ENCODE results near the gene GPR146.

DNA sequence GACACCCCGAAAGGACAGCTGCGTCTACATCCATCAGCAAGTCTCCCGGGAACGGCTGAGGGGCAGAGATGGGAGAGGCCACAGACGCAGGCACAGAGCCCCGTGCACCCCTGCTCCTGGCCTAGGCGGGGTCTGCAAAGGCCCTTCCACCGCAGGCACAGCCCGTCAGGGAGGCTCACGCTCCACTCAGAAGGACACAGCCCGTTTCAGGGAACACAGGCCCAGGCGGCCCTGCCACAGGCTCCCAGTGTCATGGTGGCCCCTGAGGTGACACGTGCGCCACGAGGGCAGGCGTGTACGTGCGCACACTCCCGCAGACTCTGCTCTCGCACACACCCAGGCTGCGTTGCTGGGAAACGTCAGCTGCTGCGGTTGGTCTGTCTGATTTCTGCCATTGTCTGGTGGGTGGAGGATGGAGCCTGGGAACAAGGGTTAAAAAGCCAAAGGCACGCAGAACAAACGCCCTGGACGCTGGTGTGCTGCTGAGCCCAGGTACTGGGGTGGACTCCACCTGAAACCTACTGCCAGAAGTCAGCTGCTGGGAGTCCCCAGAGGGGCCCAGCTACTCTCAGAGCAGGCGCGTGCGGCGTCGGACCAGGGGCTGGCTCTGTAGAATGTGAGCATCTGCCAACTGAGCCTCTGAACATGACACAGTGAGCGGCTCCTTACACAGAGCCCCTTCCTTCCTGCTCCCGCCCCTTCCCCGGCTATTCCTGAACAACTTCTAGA is 56.7 kb downstream of the GPR146 start:
- TF ChIP-seq, protein P1, sequence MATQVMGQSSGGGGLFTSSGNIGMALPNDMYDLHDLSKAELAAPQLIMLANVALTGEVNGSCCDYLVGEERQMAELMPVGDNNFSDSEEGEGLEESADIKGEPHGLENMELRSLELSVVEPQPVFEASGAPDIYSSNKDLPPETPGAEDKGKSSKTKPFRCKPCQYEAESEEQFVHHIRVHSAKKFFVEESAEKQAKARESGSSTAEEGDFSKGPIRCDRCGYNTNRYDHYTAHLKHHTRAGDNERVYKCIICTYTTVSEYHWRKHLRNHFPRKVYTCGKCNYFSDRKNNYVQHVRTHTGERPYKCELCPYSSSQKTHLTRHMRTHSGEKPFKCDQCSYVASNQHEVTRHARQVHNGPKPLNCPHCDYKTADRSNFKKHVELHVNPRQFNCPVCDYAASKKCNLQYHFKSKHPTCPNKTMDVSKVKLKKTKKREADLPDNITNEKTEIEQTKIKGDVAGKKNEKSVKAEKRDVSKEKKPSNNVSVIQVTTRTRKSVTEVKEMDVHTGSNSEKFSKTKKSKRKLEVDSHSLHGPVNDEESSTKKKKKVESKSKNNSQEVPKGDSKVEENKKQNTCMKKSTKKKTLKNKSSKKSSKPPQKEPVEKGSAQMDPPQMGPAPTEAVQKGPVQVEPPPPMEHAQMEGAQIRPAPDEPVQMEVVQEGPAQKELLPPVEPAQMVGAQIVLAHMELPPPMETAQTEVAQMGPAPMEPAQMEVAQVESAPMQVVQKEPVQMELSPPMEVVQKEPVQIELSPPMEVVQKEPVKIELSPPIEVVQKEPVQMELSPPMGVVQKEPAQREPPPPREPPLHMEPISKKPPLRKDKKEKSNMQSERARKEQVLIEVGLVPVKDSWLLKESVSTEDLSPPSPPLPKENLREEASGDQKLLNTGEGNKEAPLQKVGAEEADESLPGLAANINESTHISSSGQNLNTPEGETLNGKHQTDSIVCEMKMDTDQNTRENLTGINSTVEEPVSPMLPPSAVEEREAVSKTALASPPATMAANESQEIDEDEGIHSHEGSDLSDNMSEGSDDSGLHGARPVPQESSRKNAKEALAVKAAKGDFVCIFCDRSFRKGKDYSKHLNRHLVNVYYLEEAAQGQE (IDR thresholded peaks at IDR 0.05; ENCODE audit: insufficient read depth in 1 of 2, low read depth in 2 of 2, low read length in 2 of 2): no peak
- TF ChIP-seq POLR2AphosphoS5 (IDR thresholded peaks at IDR 0.05; ENCODE audit: low read depth, low read length) (no peak), TAF1 (IDR thresholded peaks at IDR 0.05; ENCODE audit: borderline replicate concordance, insufficient read depth, low read length) (no peak), FOXP2 (optimal IDR thresholded peaks at IDR 0.05; ENCODE audit: borderline replicate concordance, extremely low read depth, extremely low read length, insufficient read depth) (no peak), SIN3A (IDR thresholded peaks at IDR 0.05; ENCODE audit: borderline replicate concordance, insufficient read depth, low read length) (no peak)

All from PFSK-1 (cell line).